Measurements from ENCODE around the gene ZCCHC24.

- TF ChIP-seq CTCF (conservative IDR thresholded peaks at IDR 0.05 in 1 of 2, IDR thresholded peaks at IDR 0.05 in 1 of 2; ENCODE audit: low read depth in 1 of 2, low read length in 2 of 2) (no peak), EZH2 (IDR thresholded peaks at IDR 0.05; ENCODE audit: low read length, missing control alignments) (no peak)
Measured at GRCh38 chr10:79403441-79404230, 41.8 kb downstream of the ZCCHC24 start.

Measured in fibroblast of lung (primary cell).